ENCODE measurements around the gene USP10. TPM values are rescaled to one million over a fixed set of nuclear protein-coding genes. Genes with fewer than 3 reads are reported as not detected.
A peak's percentile ranks its signal among the peaks of the same experiment; 100 is the strongest.

Gene USP10
- total RNA-seq, 1 donor from 2014 or later = 100 TPM

- H3K4me3 Mint-ChIP-seq (ENCODE audit: unreplicated experiment) = no peak overlapping the region
- no peak for DNase-seq
- H3K27me3 Mint-ChIP-seq (ENCODE audit: unreplicated experiment) = peaks cover 6% of the 10 kb centered on the region
- TF ChIP-seq, protein P1, sequence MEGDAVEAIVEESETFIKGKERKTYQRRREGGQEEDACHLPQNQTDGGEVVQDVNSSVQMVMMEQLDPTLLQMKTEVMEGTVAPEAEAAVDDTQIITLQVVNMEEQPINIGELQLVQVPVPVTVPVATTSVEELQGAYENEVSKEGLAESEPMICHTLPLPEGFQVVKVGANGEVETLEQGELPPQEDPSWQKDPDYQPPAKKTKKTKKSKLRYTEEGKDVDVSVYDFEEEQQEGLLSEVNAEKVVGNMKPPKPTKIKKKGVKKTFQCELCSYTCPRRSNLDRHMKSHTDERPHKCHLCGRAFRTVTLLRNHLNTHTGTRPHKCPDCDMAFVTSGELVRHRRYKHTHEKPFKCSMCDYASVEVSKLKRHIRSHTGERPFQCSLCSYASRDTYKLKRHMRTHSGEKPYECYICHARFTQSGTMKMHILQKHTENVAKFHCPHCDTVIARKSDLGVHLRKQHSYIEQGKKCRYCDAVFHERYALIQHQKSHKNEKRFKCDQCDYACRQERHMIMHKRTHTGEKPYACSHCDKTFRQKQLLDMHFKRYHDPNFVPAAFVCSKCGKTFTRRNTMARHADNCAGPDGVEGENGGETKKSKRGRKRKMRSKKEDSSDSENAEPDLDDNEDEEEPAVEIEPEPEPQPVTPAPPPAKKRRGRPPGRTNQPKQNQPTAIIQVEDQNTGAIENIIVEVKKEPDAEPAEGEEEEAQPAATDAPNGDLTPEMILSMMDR (IDR thresholded peaks at IDR 0.05; ENCODE audit: partially characterized antibody, unreplicated experiment) = no peak
- peaks cover 32% of the 10 kb centered on the region for H3K4me1 Mint-ChIP-seq (ENCODE audit: low read depth, unreplicated experiment)
- no peaks in the 10 kb centered on the region for H3K36me3 Mint-ChIP-seq (ENCODE audit: unreplicated experiment)
- no peak overlapping the region for H3K27ac Mint-ChIP-seq (ENCODE audit: unreplicated experiment)
- H3K9me3 Mint-ChIP-seq (ENCODE audit: unreplicated experiment) = peaks cover 2% of the 10 kb centered on the region
These were observed 91.3 kb downstream of the USP10 start for GRCh38 chr16:84791088-84791487.

GRCh38 chr16:84791501-84791900 is 91.7 kb downstream of the USP10 start:
- H3K9me3 Mint-ChIP-seq (ENCODE audit: unreplicated experiment) = peaks cover 2% of the 10 kb centered on the region
- no peaks in the 10 kb centered on the region for H3K36me3 Mint-ChIP-seq (ENCODE audit: unreplicated experiment)
- DNase-seq = no peak
- peaks cover 6% of the 10 kb centered on the region for H3K27me3 Mint-ChIP-seq (ENCODE audit: unreplicated experiment)
- H3K27ac Mint-ChIP-seq (ENCODE audit: unreplicated experiment) = no peak overlapping the region
- TF ChIP-seq, protein P1 (IDR thresholded peaks at IDR 0.05; ENCODE audit: partially characterized antibody, unreplicated experiment) = no peak
- H3K4me3 Mint-ChIP-seq (ENCODE audit: unreplicated experiment) = no peak overlapping the region
- H3K4me1 Mint-ChIP-seq (ENCODE audit: low read depth, unreplicated experiment) = peaks cover 32% of the 10 kb centered on the region

DNA sequence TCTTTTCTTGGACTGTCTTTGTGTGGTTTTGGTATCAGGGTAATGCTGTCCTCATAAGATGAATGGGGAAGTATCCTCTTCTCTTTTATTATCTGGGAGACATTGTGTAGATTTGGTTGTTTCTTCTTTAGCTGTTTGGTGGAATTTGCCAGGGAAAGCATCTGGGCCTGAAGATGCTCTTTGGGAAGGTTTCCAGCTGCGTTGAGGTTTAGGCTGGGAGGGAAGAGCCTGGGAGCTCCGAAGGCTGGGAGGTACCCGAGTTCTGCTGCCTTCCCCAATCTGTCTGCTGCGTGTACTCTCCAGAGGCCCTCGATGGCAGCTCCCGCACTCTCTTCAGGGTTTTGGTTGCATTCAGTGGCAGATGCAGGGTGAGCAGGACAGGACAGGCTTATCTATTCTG is 94.4 kb downstream of the USP10 start:
- no peaks in the 10 kb centered on the region for H3K36me3 Mint-ChIP-seq (ENCODE audit: unreplicated experiment)
- peaks cover 4% of the 10 kb centered on the region for H3K27me3 Mint-ChIP-seq (ENCODE audit: unreplicated experiment)

GRCh38 chr16:84794626-84795025 is 94.8 kb downstream of the USP10 start:
- TF ChIP-seq, protein P1 (IDR thresholded peaks at IDR 0.05; ENCODE audit: partially characterized antibody, unreplicated experiment) = no peak
- H3K27me3 Mint-ChIP-seq (ENCODE audit: unreplicated experiment) = peaks cover 2% of the 10 kb centered on the region
- H3K4me1 Mint-ChIP-seq (ENCODE audit: low read depth, unreplicated experiment) = peaks cover 29% of the 10 kb centered on the region
- peaks cover 2% of the 10 kb centered on the region for H3K9me3 Mint-ChIP-seq (ENCODE audit: unreplicated experiment)
- peaks cover 3% of the 10 kb centered on the region for H3K36me3 Mint-ChIP-seq (ENCODE audit: unreplicated experiment)
- no peak for DNase-seq
- no peak overlapping the region for H3K4me3 Mint-ChIP-seq (ENCODE audit: unreplicated experiment)
- peak overlapping the region; percentile 19 for H3K27ac Mint-ChIP-seq (ENCODE audit: unreplicated experiment)

More for the DNA sequence above, 94.4 kb downstream of the USP10 start:
- DNase-seq = no peak
- H3K9me3 Mint-ChIP-seq (ENCODE audit: unreplicated experiment) = peaks cover 2% of the 10 kb centered on the region
- TF ChIP-seq, protein P1 (IDR thresholded peaks at IDR 0.05; ENCODE audit: partially characterized antibody, unreplicated experiment) = no peak
- peak overlapping the region; percentile 19 for H3K27ac Mint-ChIP-seq (ENCODE audit: unreplicated experiment)
- peaks cover 32% of the 10 kb centered on the region for H3K4me1 Mint-ChIP-seq (ENCODE audit: low read depth, unreplicated experiment)
- H3K4me3 Mint-ChIP-seq (ENCODE audit: unreplicated experiment) = no peak overlapping the region

DNA sequence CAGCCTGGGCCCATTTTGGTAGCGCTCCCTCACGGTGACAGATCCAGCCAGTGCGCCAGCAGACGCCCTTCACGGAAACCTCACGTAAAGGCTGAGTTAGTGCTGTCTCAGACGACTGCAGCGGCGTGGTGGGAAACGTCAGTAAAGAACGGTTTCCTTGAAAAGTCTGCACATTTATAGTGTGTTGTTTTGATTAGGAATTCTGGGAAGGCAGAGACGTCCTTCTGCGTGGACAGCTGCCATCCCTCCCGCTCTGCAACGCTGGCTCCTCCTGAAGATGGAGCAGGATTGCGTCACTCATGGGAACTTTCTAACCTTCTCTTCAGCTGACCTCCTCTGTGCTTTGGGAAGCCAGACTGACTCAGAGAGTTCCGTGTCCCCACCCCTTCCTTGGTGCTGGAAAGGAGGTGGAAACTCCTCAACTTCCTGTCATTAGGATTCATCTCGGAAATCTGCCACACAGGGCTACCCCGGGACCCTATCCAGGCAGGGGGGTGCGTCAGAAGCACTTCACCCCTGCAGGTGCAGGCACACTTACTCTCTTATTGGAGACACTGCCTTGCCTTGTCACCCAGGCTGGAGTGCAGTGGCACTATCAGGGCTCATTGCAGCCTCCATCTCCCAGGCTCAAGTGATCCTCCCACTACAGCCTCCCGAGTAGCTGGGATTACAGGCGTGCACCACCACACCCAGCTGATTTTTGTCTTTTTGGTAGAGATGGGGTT is 95.7 kb downstream of the USP10 start:
- H3K4me1 Mint-ChIP-seq (ENCODE audit: low read depth, unreplicated experiment) = peaks cover 22% of the 10 kb centered on the region
- H3K36me3 Mint-ChIP-seq (ENCODE audit: unreplicated experiment) = peaks cover 5% of the 10 kb centered on the region
- peaks cover 2% of the 10 kb centered on the region for H3K9me3 Mint-ChIP-seq (ENCODE audit: unreplicated experiment)
- no peak overlapping the region for H3K4me3 Mint-ChIP-seq (ENCODE audit: unreplicated experiment)
- TF ChIP-seq, protein P1 (IDR thresholded peaks at IDR 0.05; ENCODE audit: partially characterized antibody, unreplicated experiment) = no peak
- peaks cover 2% of the 10 kb centered on the region for H3K27me3 Mint-ChIP-seq (ENCODE audit: unreplicated experiment)
- H3K27ac Mint-ChIP-seq (ENCODE audit: unreplicated experiment) = no peak overlapping the region
- DNase-seq = no peak

Measured in glutamatergic neuron (in vitro differentiated cells).